OCI-LY3 (cell line): ENCODE results near the gene ECSCR.

Experiments
- EZH2phosphoT487 ChIP-seq: fragments of 200-600 bp; shearing (Covaris generic); IDR thresholded peaks from 2 replicates; pipeline ENCODE4 v1.6.1; 2018; ENCODE audit warnings: antibody characterized with exemption, mixed run types, low read depth
- TF ChIP-seq, protein P1 (sequence below): fragments of 200-600, 300-600 bp; sonication (generic); IDR thresholded peaks from 2 replicates; pipeline ENCODE4 v1.5.1; 2014; ENCODE audit warnings: antibody characterized with exemption, low read length, low read depth

DNA sequence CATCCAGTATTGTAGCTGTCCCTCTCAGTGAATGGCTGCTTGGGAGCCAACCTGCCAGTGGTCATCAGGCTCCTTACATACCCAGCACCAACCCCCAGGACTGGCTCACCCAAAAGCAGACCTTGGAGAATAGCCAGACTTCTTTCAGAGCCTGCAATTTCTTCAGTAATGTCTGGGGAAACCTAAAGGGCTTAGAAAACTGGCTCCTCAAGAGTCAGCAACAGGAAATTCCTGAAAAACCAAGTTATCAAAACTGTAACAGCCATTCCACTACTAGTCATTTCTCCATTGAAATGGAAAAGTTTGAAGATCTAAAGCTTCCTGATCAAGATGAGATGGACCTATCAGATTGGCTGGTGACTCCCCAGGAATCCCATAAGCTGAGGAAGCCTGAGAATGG, 32.3 kb upstream of the ECSCR start:
- TF ChIP-seq, protein P1, sequence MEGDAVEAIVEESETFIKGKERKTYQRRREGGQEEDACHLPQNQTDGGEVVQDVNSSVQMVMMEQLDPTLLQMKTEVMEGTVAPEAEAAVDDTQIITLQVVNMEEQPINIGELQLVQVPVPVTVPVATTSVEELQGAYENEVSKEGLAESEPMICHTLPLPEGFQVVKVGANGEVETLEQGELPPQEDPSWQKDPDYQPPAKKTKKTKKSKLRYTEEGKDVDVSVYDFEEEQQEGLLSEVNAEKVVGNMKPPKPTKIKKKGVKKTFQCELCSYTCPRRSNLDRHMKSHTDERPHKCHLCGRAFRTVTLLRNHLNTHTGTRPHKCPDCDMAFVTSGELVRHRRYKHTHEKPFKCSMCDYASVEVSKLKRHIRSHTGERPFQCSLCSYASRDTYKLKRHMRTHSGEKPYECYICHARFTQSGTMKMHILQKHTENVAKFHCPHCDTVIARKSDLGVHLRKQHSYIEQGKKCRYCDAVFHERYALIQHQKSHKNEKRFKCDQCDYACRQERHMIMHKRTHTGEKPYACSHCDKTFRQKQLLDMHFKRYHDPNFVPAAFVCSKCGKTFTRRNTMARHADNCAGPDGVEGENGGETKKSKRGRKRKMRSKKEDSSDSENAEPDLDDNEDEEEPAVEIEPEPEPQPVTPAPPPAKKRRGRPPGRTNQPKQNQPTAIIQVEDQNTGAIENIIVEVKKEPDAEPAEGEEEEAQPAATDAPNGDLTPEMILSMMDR: no peak
- TF ChIP-seq EZH2phosphoT487: no peak
